ENCODE data around the gene CERS2.

GRCh38 chr1:151009206-151009587 lies 34.6 kb upstream of the CERS2 start:
- TF ChIP-seq, protein P1, sequence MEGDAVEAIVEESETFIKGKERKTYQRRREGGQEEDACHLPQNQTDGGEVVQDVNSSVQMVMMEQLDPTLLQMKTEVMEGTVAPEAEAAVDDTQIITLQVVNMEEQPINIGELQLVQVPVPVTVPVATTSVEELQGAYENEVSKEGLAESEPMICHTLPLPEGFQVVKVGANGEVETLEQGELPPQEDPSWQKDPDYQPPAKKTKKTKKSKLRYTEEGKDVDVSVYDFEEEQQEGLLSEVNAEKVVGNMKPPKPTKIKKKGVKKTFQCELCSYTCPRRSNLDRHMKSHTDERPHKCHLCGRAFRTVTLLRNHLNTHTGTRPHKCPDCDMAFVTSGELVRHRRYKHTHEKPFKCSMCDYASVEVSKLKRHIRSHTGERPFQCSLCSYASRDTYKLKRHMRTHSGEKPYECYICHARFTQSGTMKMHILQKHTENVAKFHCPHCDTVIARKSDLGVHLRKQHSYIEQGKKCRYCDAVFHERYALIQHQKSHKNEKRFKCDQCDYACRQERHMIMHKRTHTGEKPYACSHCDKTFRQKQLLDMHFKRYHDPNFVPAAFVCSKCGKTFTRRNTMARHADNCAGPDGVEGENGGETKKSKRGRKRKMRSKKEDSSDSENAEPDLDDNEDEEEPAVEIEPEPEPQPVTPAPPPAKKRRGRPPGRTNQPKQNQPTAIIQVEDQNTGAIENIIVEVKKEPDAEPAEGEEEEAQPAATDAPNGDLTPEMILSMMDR (IDR thresholded peaks at IDR 0.05) = no peak
- no peak for TF ChIP-seq POLR2A (IDR thresholded peaks at IDR 0.05)

All from heart left ventricle (tissue), 13 donors.